NCI-H187 (cell line): ENCODE data around the gene MYL10.

Source experiments
- DNase-seq, 2 experiments: peaks; one replicate each; lab custom pipeline; 2025; lab: John Stamatoyannopoulos, UW

The MYL10 gene

DNA sequence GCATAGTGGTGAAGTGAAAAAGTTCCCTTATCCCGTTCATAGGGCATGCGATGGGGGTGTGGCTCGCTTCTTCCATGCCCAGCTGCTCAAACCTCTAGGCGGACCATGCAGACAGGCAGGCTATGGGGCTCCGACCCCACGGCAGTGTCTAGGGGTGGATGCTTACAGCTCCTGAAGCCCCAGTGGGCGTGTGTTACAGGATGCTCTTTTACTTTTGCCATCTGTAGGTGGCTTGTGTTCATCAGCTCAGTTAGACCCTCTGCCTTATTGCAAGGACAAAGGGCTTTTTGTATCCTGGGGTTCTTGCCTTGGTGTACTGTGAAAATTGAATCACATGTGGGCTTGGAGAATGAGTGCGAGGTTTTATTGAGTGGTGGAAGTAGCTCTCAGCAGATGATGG is at the start of gene MYL10:
TSS of gene MYL10 (minus strand) at position 126 of the 400 bp plus-strand sequence. CDS start 178 bp downstream, outside the sequence.
- DNase-seq, result no peak

- DNase-seq, result no peak
These were observed 49.6 kb upstream of the MYL10 start for GRCh38 chr7:101678658-101679057.

DNA sequence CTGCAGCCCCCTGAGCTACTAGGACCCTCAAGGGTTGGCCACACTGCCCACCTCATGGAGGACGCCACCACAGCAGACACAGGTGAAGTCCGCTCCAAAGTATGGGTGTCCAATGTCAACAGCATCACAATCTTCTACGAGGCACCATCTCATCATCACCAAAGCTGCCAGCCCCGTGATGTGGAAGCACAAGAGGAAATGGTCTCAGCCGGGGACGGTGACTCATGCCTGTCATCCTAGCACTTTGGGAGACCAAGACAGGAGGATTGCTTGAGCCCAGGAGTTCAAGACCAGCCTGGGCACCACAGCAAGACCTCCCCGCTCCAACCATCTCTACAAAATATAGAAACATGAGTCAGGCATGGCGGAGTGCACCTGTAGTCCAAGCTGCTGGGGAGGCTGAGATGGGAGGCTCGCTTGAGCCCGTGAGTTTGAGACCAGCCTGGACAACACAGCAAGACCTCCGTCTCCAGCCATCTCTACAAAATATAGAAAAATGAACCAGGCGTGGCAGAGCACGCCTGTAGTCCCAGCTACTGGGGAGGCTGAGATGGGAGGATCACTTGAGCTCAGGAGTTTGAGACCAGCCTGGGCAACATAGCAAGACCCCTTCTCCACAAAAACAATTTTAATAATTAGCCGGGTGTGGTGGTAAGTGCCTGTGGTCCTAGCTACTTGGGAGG is 48.8 kb upstream of the MYL10 start:
- no peak for DNase-seq

GRCh38 chr7:101677391-101677790 is 48.3 kb upstream of the MYL10 start:
- no peak for DNase-seq

- DNase-seq, result no peak
These were observed 47.9 kb upstream of the MYL10 start for GRCh38 chr7:101676956-101677355.

DNA sequence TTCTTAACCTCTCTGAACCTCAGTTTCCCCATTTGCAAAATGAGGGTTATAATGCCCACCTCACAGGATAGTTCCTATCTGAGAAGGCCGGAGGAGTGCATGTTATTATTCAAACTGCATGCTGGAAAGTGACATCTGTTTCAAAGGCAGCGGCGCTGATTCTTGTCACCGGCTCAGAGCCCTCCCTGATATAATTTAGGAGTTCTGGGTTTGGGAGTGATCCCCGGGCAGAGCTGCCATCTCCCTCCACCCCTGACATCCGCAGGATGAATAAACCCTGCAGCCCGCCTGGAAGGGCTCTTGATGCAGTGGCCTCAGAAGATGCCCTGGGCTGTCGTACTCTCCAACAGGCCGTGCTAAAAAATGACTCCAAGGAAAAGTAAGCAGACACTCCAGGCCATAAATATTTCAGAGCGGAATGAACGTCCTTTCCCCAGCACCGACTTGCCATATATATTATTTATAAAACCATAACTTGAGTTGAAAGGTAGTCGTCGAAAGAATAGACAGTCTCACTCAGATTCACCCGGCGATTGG is 47.0 kb upstream of the MYL10 start:
- DNase-seq, result no peak

- no peak for DNase-seq
These were observed 45.3 kb upstream of the MYL10 start for GRCh38 chr7:101674439-101674838.

DNA sequence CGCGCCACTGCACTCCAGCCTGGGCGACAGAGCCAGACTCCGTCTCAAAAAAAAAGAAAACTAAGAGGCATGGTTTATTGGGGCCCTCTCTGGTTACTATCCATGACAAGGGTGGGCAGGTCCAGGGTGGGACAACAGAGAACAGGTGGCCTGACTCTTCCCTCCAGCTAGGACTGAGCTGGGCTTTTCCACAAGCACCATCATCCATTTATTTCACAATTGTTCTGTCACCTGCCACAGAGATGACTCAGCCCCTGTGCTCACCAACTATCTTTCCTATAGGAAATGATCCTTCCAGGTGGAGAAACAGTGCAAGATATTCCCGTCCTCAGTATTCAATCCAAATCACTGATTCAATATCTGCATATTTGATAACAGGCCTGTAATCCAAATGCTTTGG is 44.9 kb upstream of the MYL10 start:
- DNase-seq, result no peak

- no peak for DNase-seq
These were observed 44.2 kb upstream of the MYL10 start for GRCh38 chr7:101673315-101673714.

DNA sequence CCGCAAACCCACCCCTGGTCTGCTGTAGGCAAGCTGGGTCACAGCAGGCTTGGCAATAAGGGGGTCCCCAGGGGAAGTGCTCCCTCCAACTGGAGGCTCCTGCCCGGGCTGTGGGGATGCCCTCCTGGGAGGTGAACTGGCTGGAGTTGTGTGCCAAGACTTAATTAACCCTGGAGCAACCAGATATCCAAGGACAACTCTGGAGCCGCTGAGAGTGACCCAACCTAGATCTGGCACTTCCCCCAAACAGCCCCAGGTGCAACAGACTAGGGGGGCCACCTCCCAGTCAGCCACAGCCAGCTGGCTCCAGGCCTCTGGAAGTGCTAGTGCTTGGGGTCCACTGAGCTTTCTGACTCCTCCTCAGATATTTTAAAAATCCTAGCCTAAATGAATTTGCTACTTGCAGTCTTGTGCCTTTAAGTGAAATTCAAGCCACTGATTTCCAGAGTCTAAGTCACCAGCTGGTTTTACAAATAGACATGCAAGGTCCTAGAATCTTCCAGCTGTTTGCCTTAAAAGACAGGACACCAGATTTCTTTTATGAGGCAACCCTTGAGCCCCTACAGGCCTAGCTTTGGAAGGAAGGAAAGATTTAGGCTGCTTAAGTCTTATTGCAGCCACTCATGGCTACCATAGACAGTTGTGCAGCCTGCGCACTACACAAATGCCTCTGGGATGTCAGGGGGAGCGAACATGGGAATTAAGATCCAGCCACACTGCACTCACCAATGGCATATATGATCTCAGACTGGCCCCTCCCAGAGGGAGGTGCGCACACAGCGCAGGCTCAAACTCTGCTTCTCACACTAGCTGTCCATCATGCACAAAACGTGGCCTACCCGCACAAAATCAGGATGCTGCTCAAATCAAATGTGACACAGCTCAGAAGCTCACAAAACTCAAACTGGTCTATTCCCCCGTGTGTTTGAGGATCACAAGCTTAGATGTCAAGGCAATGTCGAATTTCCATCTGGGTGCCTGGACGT is 42.6 kb upstream of the MYL10 start:
- no peak for DNase-seq

- no peak for DNase-seq
These were observed 40.2 kb upstream of the MYL10 start for GRCh38 chr7:101669307-101669706.

- no peak for DNase-seq
These were observed 39.6 kb upstream of the MYL10 start for GRCh38 chr7:101668726-101669125.

GRCh38 chr7:101667920-101668319 is 38.8 kb upstream of the MYL10 start:
- DNase-seq, result no peak

DNA sequence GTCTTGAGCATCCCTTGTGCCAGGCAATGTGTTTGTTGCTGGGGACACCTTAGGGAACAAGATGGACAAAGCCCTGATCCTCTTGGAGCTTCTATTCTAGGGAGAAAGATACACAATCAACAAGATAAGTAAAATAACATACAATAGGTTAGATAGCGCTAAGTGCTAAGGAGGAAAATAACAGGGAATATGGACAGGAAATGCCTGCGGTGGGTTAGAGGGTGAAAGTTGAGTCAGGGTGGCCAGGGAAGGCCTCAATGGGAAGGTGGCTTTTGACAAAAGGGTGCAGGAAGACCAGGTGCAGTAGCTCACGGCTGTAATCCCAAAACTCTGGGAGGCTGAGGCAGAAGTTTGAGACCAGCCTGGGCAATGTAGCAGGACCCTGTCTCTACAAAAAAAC is 38.3 kb upstream of the MYL10 start:
- DNase-seq, result no peak

DNA sequence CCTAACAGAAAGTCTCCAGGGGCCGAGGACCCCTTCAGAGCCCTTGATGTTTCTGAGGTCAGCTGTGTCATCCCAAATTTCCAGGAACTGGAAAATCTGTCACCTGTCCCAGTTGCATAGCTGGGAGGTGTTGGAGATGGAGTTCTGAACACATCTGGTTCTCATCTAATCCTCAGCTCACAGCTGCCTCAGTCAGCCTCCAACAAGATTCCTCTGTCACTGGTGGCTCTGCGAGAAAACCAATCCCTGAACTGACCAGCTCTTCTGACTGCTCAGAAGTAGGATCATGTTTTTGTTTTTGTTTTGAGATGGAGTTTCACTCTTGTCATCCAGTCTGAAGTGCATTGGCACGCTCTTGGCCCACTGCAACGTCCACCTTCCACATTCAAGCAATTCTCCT is 37.6 kb upstream of the MYL10 start:
- no peak for DNase-seq

GRCh38 chr7:101666293-101666692 is 37.2 kb upstream of the MYL10 start:
- no peak for DNase-seq

DNA sequence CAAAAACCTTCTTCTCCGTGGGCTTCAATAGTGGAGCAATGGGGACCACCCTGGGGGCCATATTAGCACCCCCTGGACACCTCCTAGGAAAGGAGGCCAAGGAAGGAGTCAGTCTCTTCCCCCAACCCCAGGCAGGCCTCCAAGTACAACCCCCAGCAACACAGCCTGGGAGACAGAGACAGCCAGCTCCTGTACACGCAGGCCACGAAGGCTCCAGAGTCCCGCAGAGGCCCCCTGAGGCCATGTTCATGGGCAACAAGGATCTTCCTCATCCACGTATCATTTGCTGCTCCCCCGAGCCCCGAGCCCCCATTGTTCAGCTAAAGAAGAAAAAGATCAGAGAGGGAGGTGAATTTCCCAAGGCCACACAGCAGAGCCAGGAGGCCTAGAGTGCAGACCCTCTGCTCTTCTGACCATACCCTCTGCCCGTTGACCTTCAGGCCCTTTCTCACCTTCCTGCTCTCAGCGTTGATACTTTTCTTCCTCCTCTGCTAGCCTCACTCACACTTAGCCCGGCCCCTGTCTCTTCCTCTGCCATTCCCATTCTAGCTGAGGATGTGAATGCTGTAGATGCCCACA is 35.9 kb upstream of the MYL10 start:
- DNase-seq, result no peak

DNA sequence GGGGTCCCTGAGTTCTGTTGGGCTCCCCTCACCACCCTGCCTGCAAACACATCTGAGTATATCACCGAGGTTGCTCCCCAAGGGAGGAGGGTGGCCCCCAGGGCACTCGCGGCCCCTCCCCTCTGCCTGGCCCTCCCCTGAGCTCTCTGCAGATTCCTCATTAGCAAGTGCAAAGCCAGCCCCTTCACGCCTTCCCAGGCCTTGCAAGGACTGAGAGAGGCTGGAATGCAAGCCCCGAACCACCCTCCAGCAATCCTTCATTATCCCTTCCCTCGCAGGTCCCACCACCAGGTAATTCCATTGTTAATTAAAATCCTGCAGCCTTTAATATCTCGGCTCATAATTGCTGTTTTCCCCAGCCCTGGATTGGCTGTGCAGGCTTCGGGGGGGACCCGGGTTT is 35.3 kb upstream of the MYL10 start:
- no peak for DNase-seq

- no peak for DNase-seq
These were observed 34.7 kb upstream of the MYL10 start for GRCh38 chr7:101663747-101664146.

DNA sequence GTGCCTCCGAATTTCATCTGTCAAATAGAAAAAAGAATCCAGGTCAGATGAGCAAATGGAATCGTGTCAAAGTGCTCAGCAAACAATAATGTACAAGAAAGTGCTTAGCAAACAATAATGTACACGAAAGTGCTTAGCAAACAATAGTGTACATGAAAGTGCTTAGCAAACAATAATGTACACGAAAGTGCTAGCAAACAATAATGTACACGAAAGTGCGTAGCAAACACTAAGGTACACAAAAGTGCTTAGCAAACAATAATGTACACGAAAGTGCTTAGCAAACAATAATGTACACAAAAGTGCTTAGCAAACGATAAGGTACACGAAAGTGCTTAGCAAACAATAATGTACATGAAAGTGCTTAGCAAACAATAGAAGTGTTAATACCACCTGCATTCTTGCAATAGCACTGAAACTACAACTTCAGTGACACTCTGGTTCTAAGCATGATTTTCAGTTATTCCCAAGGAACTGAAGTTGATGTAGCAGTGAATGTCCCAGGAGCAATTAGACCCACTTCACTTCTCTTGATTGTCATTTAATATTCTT is 33.4 kb upstream of the MYL10 start:
- DNase-seq, result no peak

GRCh38 chr7:101659706-101660105 is 30.6 kb upstream of the MYL10 start:
- no peak for DNase-seq

DNA sequence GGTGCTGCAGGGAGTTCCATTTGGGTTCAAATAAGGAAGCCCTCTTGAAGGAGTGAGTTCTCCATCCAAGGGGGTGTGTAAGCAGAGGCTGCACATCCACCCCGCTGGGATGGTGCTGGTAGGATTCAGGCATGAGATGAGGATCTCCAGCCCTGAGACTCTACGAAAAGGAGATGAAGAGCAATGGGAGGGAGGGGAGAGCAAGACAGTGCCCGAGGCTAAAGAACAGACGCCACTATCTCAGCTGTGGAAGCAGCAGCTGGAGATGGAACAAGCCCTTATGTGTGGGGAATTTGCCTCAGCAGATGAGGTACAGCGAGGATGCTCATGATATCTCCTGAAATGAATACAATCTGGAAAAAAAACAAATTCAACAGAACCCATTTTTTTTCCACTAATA is 28.1 kb upstream of the MYL10 start:
- no peak for DNase-seq
